Activated effector memory CD4-positive, alpha-beta T cell treated with anti-CD3 and anti-CD28 coated beads, Interleukin-2, amount 50 U/mL, for 16 hours (primary cell): ENCODE measurements around the gene PLAA.
A peak's percentile ranks its signal among the peaks of the same experiment; 100 is the strongest.

Source experiments
- DNase-seq: peaks from one replicate; pipeline ENCODE4 v3.0.0-alpha.2; 2020

PLAA gene

DNA sequence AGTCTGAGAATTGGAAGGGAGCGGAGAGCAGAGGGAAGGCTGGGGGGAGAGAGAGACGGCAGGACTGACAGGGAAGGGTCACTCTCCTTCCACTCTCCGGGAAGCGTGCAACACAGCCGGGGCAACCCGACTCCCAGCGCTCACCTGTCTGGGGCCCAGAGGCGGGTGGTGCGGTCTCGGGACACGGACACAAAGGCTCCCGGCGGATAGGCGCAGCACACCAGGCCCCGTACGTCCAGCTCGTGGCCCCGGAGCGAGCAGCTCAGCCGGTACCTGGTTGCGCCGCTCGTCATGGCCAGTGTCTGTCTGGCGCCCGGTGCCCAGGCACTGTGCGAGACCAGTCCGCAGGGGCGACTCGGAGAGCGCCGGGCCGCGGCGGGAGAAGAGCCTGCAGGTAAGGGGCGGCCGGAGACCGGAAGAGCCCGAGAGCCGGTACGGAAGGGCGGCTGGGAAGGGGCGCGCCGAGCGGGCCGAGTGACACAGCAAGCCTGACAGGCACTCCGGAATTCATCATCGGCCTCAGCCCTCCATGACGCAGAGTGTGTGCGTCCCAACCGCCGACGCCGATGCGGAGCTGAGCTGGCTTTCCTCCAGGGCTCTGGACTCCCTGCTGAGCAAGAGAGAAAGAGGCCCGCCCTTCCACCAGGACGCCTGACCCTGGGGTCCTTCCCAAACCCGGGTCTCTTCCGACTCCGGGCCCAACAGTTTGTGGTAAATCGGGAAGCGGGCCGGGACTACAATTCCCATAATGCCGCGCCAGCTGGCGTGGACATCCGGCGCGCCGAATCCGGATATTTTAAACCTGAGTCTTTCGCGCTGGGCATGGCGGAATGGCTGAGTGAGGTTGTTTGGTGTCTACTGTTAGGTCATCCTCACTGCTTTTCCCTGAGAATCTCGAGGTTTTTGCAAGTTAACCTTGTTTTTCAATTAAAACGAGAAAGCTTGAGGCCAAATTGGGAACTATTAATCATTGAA, at the start of gene PLAA:
Gene PLAA, minus strand, starts transcription at position 490 of the 975 bp plus-strand sequence. Its CDS starts 197 bp downstream, at position 293.
- peak; percentile 94 for DNase-seq

DNA sequence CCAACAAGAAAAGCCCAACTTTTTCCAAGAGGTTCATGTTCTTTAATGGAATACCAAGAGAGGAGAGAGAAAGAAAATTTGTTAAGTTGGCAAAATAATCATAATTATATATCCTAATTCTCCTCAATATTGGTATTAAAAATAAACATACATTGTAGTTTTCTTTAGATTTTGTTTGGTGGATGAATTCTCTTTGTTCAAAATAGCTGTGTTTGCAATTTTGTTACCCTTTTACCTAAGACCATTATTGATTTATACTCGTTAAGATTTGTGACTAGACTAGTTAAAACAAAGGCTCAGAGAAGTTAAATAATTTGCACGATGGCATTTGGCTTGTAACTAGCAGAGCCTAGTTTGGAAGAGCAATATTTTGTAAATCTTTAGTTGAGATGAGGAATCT, 48.8 kb upstream of the PLAA start:
- DNase-seq, result no peak

DNA sequence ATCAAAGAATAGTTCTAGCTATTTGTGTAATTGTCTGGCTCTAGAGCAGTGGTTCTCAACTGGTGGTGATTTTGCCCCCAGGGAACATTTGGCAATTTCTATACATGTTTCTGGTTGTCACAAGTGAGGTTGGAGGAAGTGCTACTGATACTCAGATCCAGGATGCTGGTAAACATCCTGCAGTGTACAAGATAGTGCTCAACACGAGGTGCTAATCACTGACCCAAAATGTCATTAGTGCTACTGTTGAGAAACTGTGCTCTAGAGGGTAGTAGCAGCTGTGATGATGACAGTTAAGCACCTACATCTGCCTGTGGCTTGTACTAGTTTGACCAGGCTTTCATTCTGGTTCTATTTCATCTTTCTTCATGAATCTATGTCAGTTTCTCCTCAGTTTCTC, 36.3 kb upstream of the PLAA start:
- no peak for DNase-seq

DNA sequence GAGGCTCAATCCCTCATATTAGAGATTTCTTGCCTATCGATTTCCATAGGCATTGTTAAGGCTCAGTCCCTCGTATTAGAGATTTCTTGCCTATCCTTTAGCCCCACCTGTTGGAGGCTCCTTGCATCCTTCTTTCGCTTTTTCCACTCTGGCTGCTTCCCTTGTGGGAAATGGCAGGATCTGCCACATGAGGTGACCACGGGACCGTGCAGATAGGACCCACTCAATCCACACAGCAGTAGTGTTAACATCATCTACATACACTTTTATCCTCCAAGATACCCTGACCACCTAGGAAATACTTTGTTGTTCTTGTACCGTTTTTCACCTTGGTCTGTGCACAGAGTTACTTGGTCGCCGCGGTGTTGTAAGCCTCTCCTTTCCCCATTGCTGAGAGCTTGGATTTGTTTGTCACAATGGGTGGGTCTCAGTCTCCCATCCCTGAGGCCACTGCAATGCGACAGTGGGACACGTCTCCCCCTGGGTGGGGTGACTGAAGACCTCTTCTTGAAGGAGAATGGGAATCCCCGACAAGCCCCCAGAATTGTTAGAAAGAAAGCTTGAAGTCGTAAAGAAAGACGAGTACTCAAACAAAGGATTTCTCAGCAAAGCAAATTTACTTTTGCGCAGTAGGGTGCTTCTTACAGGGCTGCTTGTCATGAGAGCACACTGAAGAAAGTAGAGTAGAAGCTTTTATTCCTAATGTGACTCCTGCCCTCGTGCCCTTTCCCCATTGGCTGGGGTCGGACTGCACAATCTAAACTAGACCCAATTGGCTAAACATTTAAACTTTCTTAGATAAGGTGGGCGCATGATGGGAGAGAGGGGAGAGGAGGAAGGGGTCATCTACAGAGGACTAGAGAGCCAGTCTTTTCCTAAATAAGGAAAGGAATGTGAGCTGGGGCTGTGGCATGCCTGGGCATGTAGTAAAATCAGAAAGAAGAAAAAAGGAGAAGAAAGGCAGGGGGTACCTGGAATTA, 29.0 kb upstream of the PLAA start:
- no peak for DNase-seq

DNA sequence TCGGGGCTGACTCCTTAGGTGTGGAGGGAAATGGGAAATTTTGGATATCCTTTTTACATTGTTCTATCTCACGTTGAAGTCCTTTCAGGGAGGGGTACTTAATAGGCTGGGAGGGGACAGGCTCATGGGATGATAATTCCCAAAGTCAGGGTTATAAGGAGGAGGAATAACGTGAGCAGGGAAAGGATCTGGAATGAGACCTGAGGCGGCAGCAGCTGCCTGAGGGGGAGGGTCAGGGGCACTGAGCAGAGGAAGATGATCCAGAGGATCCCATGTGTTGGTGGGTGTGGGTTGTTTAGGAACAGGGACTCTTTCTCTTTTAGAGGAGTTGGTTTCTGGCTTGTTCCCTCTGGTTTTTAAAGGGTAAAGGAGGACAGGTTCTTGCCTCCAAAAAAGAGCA, 27.9 kb upstream of the PLAA start:
- DNase-seq, result no peak

DNA sequence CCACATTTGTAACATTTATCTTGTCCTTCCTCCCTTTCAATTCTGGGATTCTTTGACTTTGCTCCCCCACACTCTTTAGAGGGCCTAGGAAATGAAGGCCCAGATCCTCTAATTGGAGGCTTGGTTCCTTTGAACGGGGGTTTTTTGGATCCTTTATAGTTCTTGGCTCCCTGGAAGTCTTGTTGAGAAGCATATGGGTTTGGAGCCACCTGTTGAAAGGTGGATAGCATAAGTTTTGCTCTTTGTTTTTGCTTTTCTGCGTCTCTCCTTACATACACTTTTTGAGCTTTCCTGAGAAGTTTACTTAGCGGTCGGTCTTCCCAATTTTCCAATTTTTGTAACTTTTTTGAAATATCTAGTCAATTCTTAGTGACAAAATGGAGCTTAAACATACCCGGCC, 26.9 kb upstream of the PLAA start:
- no peak for DNase-seq

DNA sequence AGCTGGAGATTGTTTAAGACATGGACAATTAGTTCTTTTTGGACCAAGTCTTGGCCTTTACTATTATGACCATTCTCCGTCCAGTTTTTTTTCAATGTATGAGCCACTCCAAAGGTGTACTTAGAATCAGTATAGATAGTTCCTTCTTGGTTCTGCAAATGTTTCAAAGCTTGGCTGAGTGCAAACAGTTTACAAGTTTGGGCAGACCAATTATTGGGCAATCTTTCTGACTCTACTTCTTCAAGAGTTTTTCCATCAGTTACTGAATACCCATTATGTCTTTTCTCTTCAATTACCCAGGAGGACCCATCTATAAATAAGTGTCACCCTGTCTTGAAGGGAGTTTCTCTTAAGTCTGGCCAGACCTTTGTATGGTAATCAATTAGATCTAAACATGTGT, 24.7 kb upstream of the PLAA start:
- no peak for DNase-seq

DNA sequence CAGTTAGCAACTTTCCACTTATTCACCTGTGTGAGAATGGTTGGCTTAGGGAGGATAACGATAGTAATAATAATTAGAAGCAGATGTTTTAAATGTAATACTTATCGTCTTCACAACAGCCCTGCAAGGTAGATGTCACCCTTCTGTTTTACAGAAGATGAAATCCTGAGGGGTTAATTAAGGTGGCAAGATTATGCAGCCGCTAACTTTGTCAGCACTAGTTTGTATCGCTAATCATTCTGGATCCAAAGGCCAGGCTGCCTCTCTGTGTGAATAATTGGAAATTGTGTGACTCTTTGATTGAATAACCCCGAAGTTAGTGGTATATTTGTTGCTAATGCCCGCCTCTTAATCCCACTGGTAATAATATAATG, 9.8 kb upstream of the PLAA start:
- no peak for DNase-seq

DNA sequence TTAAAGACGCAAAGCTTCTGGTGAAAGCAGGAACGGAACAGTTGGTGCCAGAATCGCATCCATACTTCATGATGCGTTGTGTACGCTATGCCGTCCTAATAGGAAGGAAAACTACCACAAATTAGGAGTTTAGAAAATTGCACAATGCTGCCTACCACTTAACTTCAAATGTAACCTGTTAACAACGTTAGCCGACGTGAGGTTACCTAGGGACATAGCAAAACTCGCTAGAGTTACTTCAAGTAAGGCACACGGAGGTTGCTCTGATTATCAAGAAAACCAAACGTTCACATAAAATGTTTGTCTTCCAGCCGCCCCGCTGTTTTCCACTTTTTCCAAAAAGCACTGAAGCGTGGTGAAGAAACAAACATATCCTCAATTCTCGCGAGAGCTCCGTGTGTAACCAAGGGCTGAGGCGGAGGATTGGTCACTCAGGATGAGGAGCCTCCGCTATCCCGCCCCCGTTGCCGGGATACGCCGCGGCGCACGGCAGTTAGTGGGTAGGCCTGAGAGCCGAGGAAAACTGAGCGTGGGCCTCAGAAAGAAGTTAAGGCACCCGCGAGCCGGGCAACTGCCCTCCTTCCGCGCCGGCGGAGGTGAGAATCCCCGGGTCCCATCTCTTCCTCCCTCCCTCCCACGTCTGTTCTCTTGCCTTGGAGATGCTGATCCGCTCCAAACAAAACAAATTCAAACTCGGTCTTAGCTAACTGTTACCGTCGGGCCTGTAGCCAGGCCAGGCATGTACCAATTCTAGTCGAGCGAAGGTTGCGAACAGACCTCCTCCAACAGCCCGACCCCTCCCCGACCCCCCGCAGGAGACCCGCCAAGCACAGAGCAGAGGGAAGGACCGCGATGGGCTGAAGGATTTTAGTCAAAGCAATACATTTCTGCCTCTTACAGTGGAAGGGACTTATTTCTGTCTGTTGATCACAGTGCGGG, 9.1 kb upstream of the PLAA start, which contains the start of gene IFT74:
Gene IFT74, plus strand, starts transcription at position 492 of the 939 bp plus-strand sequence. CDS start 5,556 bp downstream, outside the sequence.
- DNase-seq, result peak; percentile 97

DNA sequence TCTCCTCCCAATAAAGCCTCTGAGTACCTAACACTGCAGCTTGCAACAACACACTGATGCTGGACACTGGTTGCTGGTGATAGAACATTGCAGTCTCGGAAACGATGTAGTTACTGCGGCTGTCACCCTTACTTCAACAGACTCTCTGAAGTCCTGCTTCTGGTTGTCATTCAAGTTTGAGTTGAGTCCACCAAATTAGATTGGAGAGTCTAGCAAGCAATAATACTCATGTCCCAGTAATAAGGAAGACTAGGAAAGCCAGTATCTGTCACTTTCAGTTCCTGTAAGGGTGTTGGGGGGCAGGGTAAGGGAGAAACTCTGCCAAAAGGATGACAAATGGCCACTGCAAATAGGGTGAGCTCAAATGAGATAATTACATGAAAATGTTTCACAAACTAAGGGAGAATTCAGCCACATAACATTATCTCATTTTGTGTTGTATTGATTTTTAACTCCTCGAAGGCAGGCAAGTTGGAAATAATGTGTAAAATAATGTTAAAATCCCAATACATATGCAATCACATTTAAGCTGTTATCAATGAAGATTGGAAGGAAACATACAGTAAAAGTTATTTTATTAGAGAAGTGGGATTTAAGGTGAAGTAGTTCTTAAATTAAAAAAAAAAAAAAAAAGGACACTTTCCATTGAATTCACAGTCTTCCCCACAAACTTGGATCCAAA, 8.3 kb upstream of the PLAA start:
- no peak for DNase-seq

DNA sequence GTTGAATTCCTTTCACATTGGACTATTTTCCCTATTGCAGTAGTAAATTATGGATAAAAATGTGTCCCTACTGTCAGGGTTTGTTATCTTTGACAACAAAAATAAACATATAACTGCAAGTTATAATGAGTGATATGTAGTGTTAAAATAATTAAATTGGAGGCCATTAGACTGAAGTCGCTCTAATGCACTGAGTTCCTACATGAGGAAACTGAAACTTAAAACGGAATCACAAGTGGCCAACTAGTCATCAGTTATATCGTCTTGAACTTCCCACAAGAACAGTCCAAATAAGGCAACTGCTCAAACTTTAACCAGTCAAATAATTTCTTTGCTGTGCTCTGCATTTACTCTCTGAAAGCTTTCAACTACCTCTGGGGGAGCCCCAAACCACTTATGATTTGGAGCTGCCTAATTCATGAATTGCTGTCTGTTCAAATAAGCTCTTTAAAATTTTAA, 7.0 kb upstream of the PLAA start:
- no peak for DNase-seq

DNA sequence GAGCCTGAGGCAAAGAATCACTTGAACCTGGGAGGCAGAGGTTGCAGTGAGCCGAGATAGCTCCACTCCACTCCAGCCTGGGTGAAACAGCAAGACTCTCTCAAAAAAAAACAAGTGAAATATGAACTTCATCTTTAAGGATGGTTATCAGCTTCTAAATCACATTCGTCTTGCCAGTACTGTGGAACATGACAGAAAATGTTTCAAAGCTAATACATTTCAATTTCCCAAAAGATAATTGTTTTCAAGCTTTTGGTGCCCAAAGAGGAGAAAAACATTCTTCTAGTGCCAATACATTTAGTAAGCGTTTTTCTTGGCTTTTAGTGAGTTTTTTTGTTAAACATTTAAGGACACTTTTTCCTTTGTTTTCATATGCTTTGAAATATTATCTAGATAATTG, 4.8 kb upstream of the PLAA start:
- DNase-seq, result no peak

DNA sequence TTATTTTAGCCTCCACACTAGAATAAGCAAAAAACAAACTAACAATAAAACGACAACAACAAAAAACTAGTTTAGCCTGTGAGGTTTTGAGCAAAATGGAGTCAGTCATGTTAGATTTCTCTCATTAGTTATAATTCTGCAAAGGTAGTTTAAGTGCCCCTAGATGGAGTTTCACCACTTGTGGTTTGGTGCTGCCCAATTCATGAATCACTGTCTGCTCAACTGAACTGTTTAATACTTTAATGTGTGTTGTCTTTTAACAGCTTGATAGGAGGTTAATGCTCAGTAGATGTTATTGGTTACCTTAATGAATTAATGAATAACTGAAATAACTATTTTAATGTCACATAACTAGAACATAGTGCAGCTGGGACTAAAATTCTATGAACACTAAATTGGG, 3.5 kb upstream of the PLAA start:
- DNase-seq, result no peak

DNA sequence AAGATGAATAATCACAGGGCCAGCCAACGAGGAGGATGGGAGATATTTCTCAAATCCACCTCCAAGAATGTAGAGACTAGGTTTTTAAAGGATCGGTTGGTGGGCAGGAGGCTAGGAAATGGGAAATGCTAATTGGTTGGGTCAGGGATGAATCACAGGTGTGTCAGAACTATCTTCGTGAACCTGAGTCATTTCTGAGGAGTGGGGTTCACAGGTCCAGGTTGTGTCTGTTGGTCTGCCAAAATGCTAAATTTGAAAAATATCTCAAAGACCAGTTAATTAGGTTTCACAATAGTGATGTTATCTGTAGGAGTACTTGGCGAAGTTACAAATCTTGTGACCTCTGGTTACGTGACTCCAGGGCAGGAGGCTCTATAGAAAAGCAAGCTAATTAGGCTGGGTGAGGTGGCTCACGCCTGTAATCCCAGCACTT, 2.6 kb upstream of the PLAA start:
- DNase-seq, result no peak

DNA sequence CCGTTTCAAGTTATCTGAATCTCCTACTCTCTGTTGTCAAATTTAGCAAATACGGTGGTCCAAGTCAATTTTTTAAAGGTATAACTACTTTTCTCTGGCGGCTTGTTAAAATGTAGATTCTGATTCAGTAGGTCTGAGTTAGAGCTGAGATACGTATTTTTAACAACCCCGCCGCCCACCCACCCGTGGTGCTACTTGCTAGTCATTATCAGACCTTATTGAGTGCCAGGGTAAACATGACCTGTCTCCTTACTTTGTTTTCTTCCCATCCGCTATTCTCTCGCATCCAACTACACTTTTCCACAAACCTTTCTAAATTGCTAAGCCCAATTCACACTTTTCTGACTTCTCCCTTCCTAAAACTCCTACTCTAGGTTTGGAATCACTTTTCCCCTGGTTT, 694 bp upstream of the PLAA start:
- DNase-seq, result peak; percentile 73

DNA sequence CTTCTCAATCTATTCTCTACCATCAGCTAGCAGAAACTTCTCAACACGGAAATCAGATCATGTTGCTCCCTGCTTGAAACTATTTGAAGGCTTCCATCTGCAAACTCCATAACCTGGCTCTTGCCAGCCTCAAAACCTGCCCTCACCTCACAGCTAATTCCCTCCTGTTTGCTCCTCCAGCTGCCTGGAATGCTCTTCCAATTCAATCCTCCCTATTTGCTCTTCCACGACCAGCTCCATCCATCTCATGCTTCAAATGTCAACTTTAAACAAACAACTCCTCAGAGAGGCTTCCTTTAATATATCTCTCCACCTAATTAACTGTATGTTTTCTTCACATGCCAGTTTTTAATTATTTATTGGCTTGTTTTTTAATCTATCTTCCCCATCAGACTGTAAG, 1.5 kb downstream of the PLAA start:
- DNase-seq, result no peak

DNA sequence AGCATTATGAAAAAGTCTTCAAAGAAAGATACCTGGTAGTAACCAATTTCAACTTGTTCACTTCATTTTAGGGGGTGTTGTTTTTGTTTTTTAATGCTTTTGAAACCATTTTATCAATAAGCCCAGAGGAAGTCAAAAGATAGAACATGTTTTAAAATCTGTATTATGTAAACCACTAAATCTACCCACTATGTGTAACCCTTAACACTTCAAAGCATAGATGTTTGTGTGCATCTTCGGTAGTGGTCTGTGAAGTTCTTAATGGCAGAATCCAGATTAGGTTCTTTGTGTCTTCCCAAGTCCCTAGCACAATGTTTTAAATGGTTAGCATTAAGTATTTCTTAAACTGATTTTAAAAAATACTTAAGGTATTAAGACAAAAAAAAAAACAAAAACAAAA, 6.3 kb downstream of the PLAA start:
- no peak for DNase-seq

DNA sequence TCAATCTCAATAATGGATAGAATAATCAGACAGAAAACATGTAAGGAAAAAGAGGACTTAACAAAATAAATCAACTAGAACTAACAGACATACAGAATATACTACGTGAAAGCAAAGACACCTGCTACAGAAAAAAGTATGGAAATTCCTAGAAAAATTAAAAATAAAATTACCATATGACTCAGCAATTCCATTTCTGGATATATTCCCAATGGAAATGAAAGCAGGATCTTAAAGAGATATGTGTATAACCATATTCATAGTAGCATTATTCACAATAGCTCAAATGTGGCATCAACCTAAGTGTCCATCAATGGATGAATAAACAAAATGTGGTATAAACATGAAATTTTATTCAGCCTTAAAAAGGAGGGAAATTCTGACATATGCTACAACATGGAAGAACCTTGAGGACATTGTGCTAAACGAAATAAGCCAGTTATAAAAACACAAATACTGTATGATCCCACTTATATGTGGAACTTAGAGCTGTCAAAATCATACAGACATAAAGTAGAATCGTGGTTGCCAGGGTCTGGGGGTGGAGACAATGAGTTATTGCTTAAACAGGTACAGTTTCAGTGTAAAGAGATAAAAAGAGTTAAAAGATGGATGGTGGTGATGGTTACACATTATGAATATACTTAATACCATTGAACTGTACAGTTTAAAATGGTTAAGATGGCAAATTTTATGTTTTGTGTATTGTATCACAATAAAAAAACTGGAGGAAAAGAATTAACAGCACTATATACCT, 6.9 kb downstream of the PLAA start:
- DNase-seq, result no peak

DNA sequence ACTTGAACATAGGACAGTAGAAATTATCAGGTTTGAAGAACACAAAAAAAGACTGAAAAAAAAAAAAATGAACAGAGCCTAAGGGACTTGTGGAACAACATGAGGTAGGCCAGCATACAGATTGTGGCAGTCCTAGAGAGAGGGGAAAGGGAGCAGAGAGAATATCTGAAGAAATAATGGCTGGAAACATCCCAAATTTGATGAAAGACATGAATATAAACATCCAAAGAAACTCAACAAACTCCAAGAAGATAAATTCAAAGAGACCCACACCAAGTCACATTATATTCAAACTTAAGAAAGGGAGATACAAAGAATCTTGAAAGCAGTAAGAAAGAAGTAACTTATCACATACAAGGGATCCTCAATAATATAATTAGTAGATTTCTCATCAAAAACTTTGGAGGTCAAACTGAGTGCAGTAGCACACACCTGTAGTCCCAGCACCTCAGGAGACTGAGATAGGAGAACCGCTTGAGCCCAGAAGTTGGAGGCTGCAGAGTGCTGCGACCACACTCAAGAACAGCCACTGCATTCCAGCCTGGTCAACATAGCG, 9.1 kb downstream of the PLAA start:
- DNase-seq, result no peak

DNA sequence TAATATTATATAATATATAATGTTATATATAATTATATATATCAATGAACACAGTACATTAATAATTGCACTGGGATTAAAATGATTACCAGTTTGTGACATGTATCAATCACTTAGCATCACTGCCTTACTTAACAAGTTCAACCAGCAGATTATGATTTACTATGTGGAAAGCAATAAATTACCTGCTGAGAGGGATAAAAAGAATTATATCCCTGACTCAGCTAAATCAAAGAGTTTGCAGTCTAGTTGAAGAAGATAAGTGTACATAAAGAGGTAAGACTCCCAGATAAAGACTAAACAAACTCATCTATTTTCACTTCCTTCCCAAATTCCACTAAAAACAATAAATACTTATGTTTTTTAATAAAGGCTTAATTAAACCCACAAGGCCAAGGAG, 11.2 kb downstream of the PLAA start:
- no peak for DNase-seq
